Activated CD4-positive, alpha-beta T cell treated with anti-CD3 and anti-CD28 coated beads, Interleukin-2, amount 50 U/mL, for 16 hours (primary cell): ENCODE results near the gene TRABD2B.

Experiments used
- DNase-seq: peaks from one replicate; pipeline ENCODE4 v3.0.0-alpha.2; 2020

Gene TRABD2B

GRCh38 chr1:47788761-47789160 lies 208.4 kb downstream of the TRABD2B start:
- DNase-seq: no peak

GRCh38 chr1:47787560-47787959 lies 209.6 kb downstream of the TRABD2B start:
- DNase-seq: no peak

GRCh38 chr1:47786316-47786715 lies 210.9 kb downstream of the TRABD2B start:
- no peak for DNase-seq

GRCh38 chr1:47785561-47786271 lies 211.5 kb downstream of the TRABD2B start:
- no peak for DNase-seq

GRCh38 chr1:47785118-47785517 lies 212.1 kb downstream of the TRABD2B start:
- no peak for DNase-seq

GRCh38 chr1:47784497-47784822 lies 212.7 kb downstream of the TRABD2B start:
- DNase-seq: no peak

GRCh38 chr1:47783638-47784496 lies 213.3 kb downstream of the TRABD2B start:
- no peak for DNase-seq

- no peak for DNase-seq
These were observed 214.6 kb downstream of the TRABD2B start for GRCh38 chr1:47782414-47783166.

GRCh38 chr1:47781171-47781959 lies 215.8 kb downstream of the TRABD2B start:
- no peak for DNase-seq

GRCh38 chr1:47780469-47780995 lies 216.7 kb downstream of the TRABD2B start:
- no peak for DNase-seq

GRCh38 chr1:47779613-47780012 lies 217.6 kb downstream of the TRABD2B start:
- DNase-seq: no peak

GRCh38 chr1:47778280-47778679 lies 218.9 kb downstream of the TRABD2B start:
- no peak for DNase-seq

GRCh38 chr1:47777322-47777721 lies 219.9 kb downstream of the TRABD2B start:
- no peak for DNase-seq

GRCh38 chr1:47776667-47777131 lies 220.5 kb downstream of the TRABD2B start:
- DNase-seq: no peak

GRCh38 chr1:47774986-47775834 lies 222.0 kb downstream of the TRABD2B start:
- no peak for DNase-seq

GRCh38 chr1:47772960-47773682 lies 224.1 kb downstream of the TRABD2B start:
- no peak for DNase-seq

GRCh38 chr1:47772281-47772680 lies 224.9 kb downstream of the TRABD2B start:
- no peak for DNase-seq

- no peak for DNase-seq
These were observed 225.4 kb downstream of the TRABD2B start for GRCh38 chr1:47771751-47772150.

- DNase-seq: no peak
These were observed 227.2 kb downstream of the TRABD2B start for GRCh38 chr1:47769983-47770382.

- no peak for DNase-seq
These were observed 227.9 kb downstream of the TRABD2B start for GRCh38 chr1:47769295-47769694.

- no peak for DNase-seq
These were observed 229.5 kb downstream of the TRABD2B start for GRCh38 chr1:47767741-47768100.
